Endothelial cell of umbilical vein (primary cell): ENCODE results near the gene POLE. TPM values are rescaled to one million over a fixed set of nuclear protein-coding genes. Genes with fewer than 3 reads are reported as not detected.

Source experiments
- BruUV-seq: library from RNA; stranded (reverse); fragments of 400-500 nt; replicated peaks from 2 replicates; lab custom pipeline; 2021; lab: Mats Ljungman, UMichigan
- CTCF ChIA-PET: fragments of 300-600, 350-600 bp; sonication (Branson Sonifier 250); formaldehyde crosslinking; loops from one replicate; lab custom pipeline; 2021; ENCODE audit warnings: antibody characterized with exemption, inconsistent platforms; lab: Charles Lee
- POLR2A ChIA-PET: fragments of 300-600, 350-600 bp; sonication (Branson Sonifier 250); formaldehyde crosslinking; loops from one replicate; lab custom pipeline; 2021; ENCODE audit warnings: antibody characterized with exemption, inconsistent platforms; lab: Charles Lee
- DNase-seq: peaks from one replicate; pipeline ENCODE4 v3.0.0-alpha.2; 2011; ENCODE audit warnings: low read depth, low spot score
- FAIRE-seq: peaks from 2 replicates; lab custom pipeline; 2011; peaks lifted over from hg19 to GRCh38; lab: Jason Lieb, UNC
- H2AFZ ChIP-seq: 2 replicates; pipeline ENCODE4 v1.6.0; 2012; ENCODE audit warnings: low read depth, low read length, control low read depth, inconsistent platforms
- H3K27ac ChIP-seq: 2 replicates; pipeline ENCODE4 v1.5.1; 2011; ENCODE audit warnings: low read depth, mild to moderate bottlenecking, control low read depth, low read length, moderate library complexity; ENCODE audit not compliant: insufficient read depth
- H3K27me3 ChIP-seq, 2 experiments: 2 replicates each; pipeline versions ENCODE4 v1.6.0 to v1.6.1; 2011; ENCODE audit warnings: low read length in 2 of 2, mixed read lengths in 1 of 2; ENCODE audit not compliant: control insufficient read depth in 2 of 2, insufficient read depth in 2 of 2
- H3K36me3 ChIP-seq, 2 experiments: 2 replicates in 1 of 2; 3 replicates in 1 of 2; pipeline ENCODE4 v1.5.1; 2011; ENCODE audit warnings: low read length in 2 of 2, mild to moderate bottlenecking in 1 of 2, moderate library complexity in 1 of 2; ENCODE audit not compliant: control insufficient read depth in 2 of 2, insufficient read depth in 2 of 2; ENCODE audit errors: extremely low read depth in 1 of 2
- H3K4me1 ChIP-seq: 3 replicates; pipeline ENCODE4 v1.5.1; 2011; ENCODE audit warnings: mild to moderate bottlenecking, low read length; ENCODE audit not compliant: control insufficient read depth, insufficient read depth; ENCODE audit errors: extremely low read depth
- H3K4me2 ChIP-seq: 2 replicates; pipeline ENCODE4 v1.6.1; 2011; ENCODE audit warnings: low read length, control low read depth, mixed read lengths; ENCODE audit not compliant: insufficient read depth
- H3K4me3 ChIP-seq, 3 experiments: fragments of 200-600 bp in 1 of 3; sonication (generic), shearing (Covaris generic) in 1 of 3; replicated peaks in 1 of 3; 2 replicates each; pipeline ENCODE4 v1.5.1; 2011 to 2016; ENCODE audit warnings: control low read depth in 3 of 3, low read length in 3 of 3, mild to moderate bottlenecking in 2 of 3, inconsistent platforms in 1 of 3, low read depth in 1 of 3, moderate library complexity in 1 of 3; ENCODE audit not compliant: insufficient read depth in 1 of 3
- H3K79me2 ChIP-seq: 2 replicates; pipeline ENCODE4 v1.6.0; 2012; ENCODE audit warnings: low read length, inconsistent platforms; ENCODE audit not compliant: control insufficient read depth, insufficient read depth
- H3K9ac ChIP-seq: replicated peaks from 2 replicates; pipeline ENCODE3; 2011; ENCODE audit warnings: low read length, control low read depth; ENCODE audit not compliant: insufficient read depth; ENCODE audit errors: extremely low read depth
- H3K9me1 ChIP-seq: replicated peaks from 3 replicates; pipeline ENCODE4 v1.6.0; 2011; ENCODE audit warnings: mild to moderate bottlenecking, low read length; ENCODE audit not compliant: control insufficient read depth, insufficient read depth; ENCODE audit errors: extremely low read depth
- H3K9me3 ChIP-seq: replicated peaks from 2 replicates; pipeline ENCODE4 v1.5.1; 2012; ENCODE audit warnings: low read length, inconsistent platforms; ENCODE audit not compliant: control insufficient read depth, insufficient read depth
- H4K20me1 ChIP-seq: replicated peaks from 2 replicates; pipeline ENCODE3; 2011; ENCODE audit warnings: mild to moderate bottlenecking, low read length; ENCODE audit not compliant: control insufficient read depth, insufficient read depth; ENCODE audit errors: extremely low read depth
- EZH2 ChIP-seq: IDR thresholded peaks from 2 replicates; pipeline ENCODE4 v1.6.1; 2012; ENCODE audit warnings: borderline replicate concordance, low read depth, mild to moderate bottlenecking, moderate library complexity, low read length, inconsistent platforms; ENCODE audit not compliant: severe bottlenecking
- FOS ChIP-seq: IDR thresholded peaks from 2 replicates; pipeline ENCODE4 v1.6.1; 2011; ENCODE audit warnings: mild to moderate bottlenecking, low read length, moderate library complexity, borderline replicate concordance; ENCODE audit not compliant: insufficient read depth
- GATA2 ChIP-seq: IDR thresholded peaks from 2 replicates; pipeline ENCODE4 v1.7.0; 2011; ENCODE audit warnings: low read depth, mild to moderate bottlenecking, moderate library complexity, mixed read lengths, low read length; ENCODE audit not compliant: insufficient read length, insufficient read depth
- JUN ChIP-seq: IDR thresholded peaks from 2 replicates; pipeline ENCODE4 v1.6.1; 2011; ENCODE audit warnings: borderline replicate concordance, low read depth; ENCODE audit not compliant: insufficient read length, insufficient read depth
- MYC ChIP-seq: IDR thresholded peaks from one replicate; pipeline ENCODE4 v1.6.1; 2011; ENCODE audit warnings: mild to moderate bottlenecking, low read depth, low read length
- POLR2A ChIP-seq: IDR thresholded peaks from 2 replicates; pipeline ENCODE4 v1.6.1; 2012; ENCODE audit warnings: low read depth, mild to moderate bottlenecking, control low read depth, low read length
- POLR2AphosphoS5 ChIP-seq: IDR thresholded peaks from 2 replicates; pipeline ENCODE4 v1.6.1; 2012; ENCODE audit warnings: low read depth, mild to moderate bottlenecking, control low read depth, low read length, moderate library complexity; ENCODE audit not compliant: insufficient read depth
- dilution Hi-C: fragments of 300-500 bp; cut with MboI; formaldehyde crosslinking; loops from one replicate; pipeline ENCODE4 v1.15.0; 2019; ENCODE audit warnings: low sequenced_read_pairs; ENCODE audit not compliant: extremely low pct_ligation_motif_present
- intact Hi-C: fragments of 100-400 bp; cut with micrococcal nuclease; formaldehyde crosslinking; loops from one replicate; pipeline ENCODE4 v1.10.0; 2022
- polyA plus RNA-seq, 4 experiments: library from polyadenylated mRNA; depleted of rRNA in 3 of 4; stranded (reverse) in 3 of 4; unstranded in 1 of 4; fragments of >200 nt; gene quantifications; 2 replicates each; pipeline versions ENCODE4 v1.2.1 to v1.2.3, GENCODE V29; 2011 to 2012; ENCODE audit warnings: missing spikeins in 1 of 4
- total RNA-seq: library from RNA; stranded (reverse); gene quantifications from 2 replicates; pipeline ENCODE4 v1.2.3, GENCODE V29; 2021
- TF ChIP-seq, protein P1 (sequence below): IDR thresholded peaks from 2 replicates; pipeline ENCODE4 v1.6.1; 2011; ENCODE audit not compliant: insufficient read depth, insufficient read length
- TF ChIP-seq, protein P2 (sequence below), 2 donors: IDR thresholded peaks; 1 replicate in 1 of 2; 2 replicates in 1 of 2; pipeline ENCODE4 v1.5.1; 2011; ENCODE audit warnings: low read length in 2 of 2, mild to moderate bottlenecking in 2 of 2, moderate library complexity in 2 of 2, control low read depth in 1 of 2, inconsistent platforms in 1 of 2, low read depth in 1 of 2; ENCODE audit not compliant: insufficient read depth in 1 of 2; ENCODE audit errors: extremely low read depth in 1 of 2

POLE gene
- total and polyA plus RNA-seq, 2 donors (not counting 3 experiments of a cell fraction or from before 2014, with no cell fraction given) = 22.9 to 82.7 TPM

- Histone ChIP-seq H3K4me1 (peaks cover 5% of the 10 kb centered on the region), H3K4me2 (no peak overlapping the region), H3K9me1 (no peaks in the 10 kb centered on the region), H3K79me2 (peaks cover 39% of the 10 kb centered on the region), H3K36me3 (peaks cover 4 to 36% of the 10 kb centered on the region in 2 experiments), H3K9me3 (no peaks in the 10 kb centered on the region), H3K27ac (no peak overlapping the region), H3K9ac (no peak overlapping the region), H2AFZ (no peak overlapping the region), H4K20me1 (no peaks in the 10 kb centered on the region), H3K27me3 (no peaks in the 10 kb centered on the region), H3K4me3 (no peak overlapping the region)
- no TSS peak for BruUV-seq
- TF ChIP-seq MYC (no peak), POLR2A (no peak), GATA2 (no peak), JUN (no peak), POLR2AphosphoS5 (no peak)
- TF ChIP-seq, protein P1, sequence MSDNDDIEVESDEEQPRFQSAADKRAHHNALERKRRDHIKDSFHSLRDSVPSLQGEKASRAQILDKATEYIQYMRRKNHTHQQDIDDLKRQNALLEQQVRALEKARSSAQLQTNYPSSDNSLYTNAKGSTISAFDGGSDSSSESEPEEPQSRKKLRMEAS = no peak
- FAIRE-seq (no peak), DNase-seq (no peak)
- CTCF ChIA-PET = no interaction called here
- intact Hi-C loops = no loop called here
- dilution Hi-C loops = no loop called here
- POLR2A ChIA-PET = no interaction called here
Measured at GRCh38 chr12:132715874-132716273, 28.7 kb upstream of the POLE start.

DNA sequence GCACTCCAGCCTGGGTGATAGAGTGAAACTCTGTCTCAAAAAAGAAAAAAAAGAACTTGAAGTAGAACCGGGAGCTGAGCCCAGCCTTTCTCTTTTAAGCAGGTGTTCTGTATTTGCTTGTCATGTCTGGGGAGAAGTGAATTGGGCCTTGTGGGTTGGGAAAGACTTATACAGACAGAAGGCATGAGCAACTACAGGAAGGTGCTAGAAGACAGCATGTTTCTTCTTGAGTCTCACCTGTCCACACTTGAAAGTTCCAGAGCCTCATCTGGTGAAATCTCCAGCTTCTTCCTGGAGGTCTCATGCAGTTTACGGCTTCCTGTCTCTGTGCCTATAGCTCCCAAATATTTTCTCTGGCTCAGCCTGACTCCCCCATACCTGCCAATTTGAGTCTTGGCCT lies 26.0 kb upstream of the POLE start:
- TF ChIP-seq MYC (no peak), FOS (no peak), GATA2 (no peak), POLR2AphosphoS5 (no peak), JUN (no peak), POLR2A (no peak), EZH2 (no peak)
- TF ChIP-seq, protein P2, sequence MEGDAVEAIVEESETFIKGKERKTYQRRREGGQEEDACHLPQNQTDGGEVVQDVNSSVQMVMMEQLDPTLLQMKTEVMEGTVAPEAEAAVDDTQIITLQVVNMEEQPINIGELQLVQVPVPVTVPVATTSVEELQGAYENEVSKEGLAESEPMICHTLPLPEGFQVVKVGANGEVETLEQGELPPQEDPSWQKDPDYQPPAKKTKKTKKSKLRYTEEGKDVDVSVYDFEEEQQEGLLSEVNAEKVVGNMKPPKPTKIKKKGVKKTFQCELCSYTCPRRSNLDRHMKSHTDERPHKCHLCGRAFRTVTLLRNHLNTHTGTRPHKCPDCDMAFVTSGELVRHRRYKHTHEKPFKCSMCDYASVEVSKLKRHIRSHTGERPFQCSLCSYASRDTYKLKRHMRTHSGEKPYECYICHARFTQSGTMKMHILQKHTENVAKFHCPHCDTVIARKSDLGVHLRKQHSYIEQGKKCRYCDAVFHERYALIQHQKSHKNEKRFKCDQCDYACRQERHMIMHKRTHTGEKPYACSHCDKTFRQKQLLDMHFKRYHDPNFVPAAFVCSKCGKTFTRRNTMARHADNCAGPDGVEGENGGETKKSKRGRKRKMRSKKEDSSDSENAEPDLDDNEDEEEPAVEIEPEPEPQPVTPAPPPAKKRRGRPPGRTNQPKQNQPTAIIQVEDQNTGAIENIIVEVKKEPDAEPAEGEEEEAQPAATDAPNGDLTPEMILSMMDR (IDR thresholded peaks at IDR 0.05; ENCODE audit: extremely low read depth in 1 of 2, insufficient read depth in 1 of 2, low read depth in 1 of 2, low read length in 2 of 2) = no peak
- TF ChIP-seq, protein P1 = no peak
- Histone ChIP-seq H3K79me2 (peaks cover 40% of the 10 kb centered on the region), H3K9me1 (no peaks in the 10 kb centered on the region), H3K9ac (no peak overlapping the region), H3K9me3 (no peaks in the 10 kb centered on the region), H3K27me3 (no peaks in the 10 kb centered on the region), H3K4me3 (no peak overlapping the region), H3K4me1 (peaks cover 5% of the 10 kb centered on the region), H3K4me2 (no peak overlapping the region), H3K27ac (no peak overlapping the region), H2AFZ (no peak overlapping the region), H4K20me1 (no peaks in the 10 kb centered on the region), H3K36me3 (peaks cover 0 to 16% of the 10 kb centered on the region in 2 experiments)
- dilution Hi-C loops (no loop called here), intact Hi-C loops (no loop called here)
- FAIRE-seq (no peak), DNase-seq (no peak)
- ChIA-PET CTCF (no interaction called here), POLR2A (no interaction called here)
- no TSS peak for BruUV-seq
